ENCODE measurements around the gene TGFB1.

Gene TGFB1

DNA sequence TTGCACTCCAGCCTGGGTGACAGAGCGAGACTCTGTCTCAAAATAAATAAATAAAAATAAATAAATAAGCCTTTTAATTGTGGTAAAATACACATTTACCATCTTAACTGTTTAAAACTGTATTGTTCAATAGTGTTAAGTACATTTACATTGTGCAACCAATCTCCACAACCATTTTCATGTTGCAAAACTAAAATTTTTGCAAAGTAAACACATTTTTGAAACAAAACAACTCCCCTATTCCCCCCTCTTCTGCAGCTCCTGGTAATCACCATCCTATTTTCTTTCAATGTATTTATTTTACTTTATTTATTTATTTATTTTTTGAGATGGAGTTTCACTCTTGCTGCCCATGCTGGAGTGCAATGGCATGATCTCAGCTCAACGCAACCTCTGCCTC, 16.0 kb upstream of the TGFB1 start:
- TF ChIP-seq, protein P1, sequence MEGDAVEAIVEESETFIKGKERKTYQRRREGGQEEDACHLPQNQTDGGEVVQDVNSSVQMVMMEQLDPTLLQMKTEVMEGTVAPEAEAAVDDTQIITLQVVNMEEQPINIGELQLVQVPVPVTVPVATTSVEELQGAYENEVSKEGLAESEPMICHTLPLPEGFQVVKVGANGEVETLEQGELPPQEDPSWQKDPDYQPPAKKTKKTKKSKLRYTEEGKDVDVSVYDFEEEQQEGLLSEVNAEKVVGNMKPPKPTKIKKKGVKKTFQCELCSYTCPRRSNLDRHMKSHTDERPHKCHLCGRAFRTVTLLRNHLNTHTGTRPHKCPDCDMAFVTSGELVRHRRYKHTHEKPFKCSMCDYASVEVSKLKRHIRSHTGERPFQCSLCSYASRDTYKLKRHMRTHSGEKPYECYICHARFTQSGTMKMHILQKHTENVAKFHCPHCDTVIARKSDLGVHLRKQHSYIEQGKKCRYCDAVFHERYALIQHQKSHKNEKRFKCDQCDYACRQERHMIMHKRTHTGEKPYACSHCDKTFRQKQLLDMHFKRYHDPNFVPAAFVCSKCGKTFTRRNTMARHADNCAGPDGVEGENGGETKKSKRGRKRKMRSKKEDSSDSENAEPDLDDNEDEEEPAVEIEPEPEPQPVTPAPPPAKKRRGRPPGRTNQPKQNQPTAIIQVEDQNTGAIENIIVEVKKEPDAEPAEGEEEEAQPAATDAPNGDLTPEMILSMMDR (IDR thresholded peaks at IDR 0.05; ENCODE audit: insufficient read depth, low read depth, low read length, missing control alignments) = no peak
- no peak overlapping the region for H3K4me3 ChIP-seq (ENCODE audit: low read length)
- DNase-seq (ENCODE audit: low read depth) = no peak

DNA sequence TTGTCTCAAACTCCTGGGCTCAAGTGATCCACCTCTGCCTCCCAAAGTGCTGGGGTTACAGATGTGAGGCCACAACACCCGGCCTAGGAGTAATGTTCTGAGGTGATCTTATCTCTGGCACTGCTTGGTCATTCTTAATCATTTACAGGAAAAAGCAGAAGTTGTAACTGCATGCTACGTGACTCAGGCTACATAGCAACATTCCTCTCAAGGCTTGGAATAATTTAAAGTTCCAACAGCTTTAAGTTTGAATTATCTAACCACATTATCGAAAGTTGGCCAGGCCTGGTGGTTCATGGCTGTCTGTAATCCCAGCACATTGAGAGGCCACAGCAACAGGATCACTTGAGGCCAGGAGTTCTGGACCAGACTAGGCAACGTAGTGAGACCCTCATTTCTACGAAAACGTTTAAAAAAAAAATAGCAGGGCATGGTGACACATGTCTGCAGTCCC, 14.2 kb upstream of the TGFB1 start:
- TF ChIP-seq, protein P1 (IDR thresholded peaks at IDR 0.05; ENCODE audit: insufficient read depth, low read depth, low read length, missing control alignments) = no peak
- DNase-seq (ENCODE audit: low read depth) = peak; percentile 90
- no peak overlapping the region for H3K4me3 ChIP-seq (ENCODE audit: low read length)

DNA sequence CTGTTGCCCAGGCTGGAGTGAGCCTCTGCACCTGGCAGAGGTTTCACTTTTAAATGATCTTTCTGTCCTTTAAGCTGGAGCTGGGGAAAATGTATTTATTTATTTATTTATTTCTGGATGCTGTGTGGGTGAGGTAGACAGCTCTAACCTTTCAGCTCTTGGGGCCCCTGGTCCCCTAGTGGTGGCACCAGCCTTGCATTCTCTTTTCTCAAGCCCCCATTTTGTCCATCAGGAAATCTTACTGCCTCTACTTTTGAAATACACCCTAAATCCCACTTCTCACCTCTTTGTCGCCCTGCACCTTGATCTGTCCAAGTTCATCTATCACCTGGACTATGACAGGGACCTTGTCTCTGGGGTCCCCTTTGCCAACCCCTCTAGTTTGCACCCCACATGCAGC, 12.4 kb upstream of the TGFB1 start:
- no peak for DNase-seq (ENCODE audit: low read depth)
- no peak overlapping the region for H3K4me3 ChIP-seq (ENCODE audit: low read length)
- TF ChIP-seq, protein P1 (IDR thresholded peaks at IDR 0.05; ENCODE audit: insufficient read depth, low read depth, low read length, missing control alignments) = peak; percentile 12

DNA sequence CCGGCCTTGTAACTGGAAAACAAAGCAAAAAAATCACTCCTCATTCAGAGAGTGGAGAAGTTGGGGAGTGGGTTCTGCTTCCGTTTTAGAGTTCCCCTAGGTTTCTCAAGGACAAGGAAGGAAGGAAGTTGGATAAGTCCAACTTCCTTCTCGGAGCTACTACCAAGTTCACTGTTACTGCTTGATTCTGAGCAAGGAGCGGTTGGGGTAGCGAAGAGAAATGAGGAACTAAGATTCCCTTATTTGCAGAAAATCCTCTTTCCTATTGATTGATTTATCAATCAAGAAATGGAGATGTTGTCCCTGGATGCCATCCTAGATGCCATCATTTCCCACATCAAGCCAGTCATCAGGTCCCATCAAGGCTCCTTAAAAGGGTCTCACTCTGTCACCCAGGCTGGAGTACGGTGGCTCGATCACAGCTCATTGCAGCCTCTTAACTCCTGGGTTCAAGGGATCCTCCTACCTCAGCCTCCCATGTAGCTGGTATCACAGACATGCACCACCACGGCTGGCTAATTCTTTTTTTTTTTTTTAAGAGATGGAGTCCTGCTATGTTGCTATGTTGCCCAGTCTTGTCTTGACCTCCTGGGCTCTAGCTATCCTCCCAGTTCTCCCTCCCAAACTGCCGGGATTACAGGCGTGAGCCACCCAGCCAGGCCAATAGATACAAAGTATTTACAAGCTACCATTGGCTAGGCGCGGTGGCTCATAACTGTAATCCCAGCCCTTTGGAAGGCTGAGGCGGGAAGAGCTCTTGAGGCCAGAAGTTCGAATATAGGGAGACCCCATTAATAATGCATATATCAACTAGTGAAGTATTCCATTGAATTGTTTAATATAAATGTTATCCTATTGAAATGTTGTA, 11.0 kb upstream of the TGFB1 start:
- peak overlapping the region; percentile 63 for H3K4me3 ChIP-seq (ENCODE audit: low read length)
- no peak for DNase-seq (ENCODE audit: low read depth)
- TF ChIP-seq, protein P1 (IDR thresholded peaks at IDR 0.05; ENCODE audit: insufficient read depth, low read depth, low read length, missing control alignments) = no peak

DNA sequence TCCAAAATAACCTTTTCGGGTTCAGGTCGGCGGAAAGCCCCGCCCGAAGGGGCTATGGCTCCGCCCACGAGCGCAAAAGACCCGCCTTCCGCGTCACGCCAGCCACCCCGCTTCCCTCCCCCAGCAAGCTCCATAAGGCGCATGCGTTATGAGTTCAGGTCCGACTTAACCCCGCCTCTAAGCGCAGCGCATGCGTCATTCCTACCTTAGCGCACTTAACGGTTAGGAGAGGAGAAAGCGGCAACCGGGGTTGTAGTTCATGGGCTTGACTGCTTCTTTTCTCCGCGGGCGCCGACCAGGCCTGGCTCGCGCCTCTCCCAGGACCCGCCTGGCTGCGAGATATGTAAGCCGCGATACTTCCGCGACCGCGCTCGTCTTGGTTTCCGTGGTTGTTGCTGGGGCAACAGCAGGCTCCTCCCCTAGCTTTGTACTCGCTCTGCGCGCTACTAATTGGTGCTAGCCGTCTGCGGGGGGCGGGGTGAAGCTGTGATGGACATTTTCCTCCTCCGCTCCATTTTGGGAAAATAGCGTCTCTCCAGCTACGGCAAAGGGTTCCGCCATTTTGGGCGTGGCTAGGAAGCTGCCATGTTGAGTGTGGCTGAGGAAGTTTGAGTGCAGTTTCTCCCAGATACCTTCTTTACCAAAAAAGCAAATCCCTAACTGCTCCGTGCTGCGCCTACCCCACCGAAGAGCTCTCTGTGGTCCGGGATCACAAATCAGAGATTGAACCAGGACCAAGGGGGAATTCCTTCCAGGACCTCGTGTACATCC, 10.2 kb upstream of the TGFB1 start, which contains the start of gene B9D2:
Gene B9D2, minus strand, starts transcription at position 397 of the 771 bp plus-strand sequence. CDS start 630 bp downstream, outside the sequence.
- DNase-seq (ENCODE audit: low read depth) = peak; percentile 98
- TF ChIP-seq, protein P1 (IDR thresholded peaks at IDR 0.05; ENCODE audit: insufficient read depth, low read depth, low read length, missing control alignments) = no peak
- peak within 1 kb of the TSS; percentile 63 for H3K4me3 ChIP-seq (ENCODE audit: low read length)

DNA sequence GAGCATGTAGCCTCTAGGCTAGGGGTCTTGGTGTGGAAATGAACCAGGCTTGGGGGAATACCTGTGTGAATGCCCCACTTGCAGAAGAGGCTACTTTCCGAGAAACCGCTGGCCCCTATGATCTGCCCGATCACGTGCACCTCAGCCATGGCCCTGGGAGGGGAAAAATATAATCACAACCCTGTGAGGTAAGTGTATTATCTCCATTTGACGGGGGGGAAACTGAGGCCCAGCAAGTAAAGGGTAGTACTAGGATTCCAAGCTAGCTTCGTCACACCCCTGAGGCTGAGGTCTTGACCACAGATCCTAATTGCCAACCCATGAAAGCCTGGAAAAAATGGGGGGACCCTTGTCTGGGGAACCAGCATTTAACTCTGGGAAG, 9.6 kb upstream of the TGFB1 start:
- no peak for DNase-seq (ENCODE audit: low read depth)
- TF ChIP-seq, protein P1 (IDR thresholded peaks at IDR 0.05; ENCODE audit: insufficient read depth, low read depth, low read length, missing control alignments) = no peak
- peak overlapping the region; percentile 63 for H3K4me3 ChIP-seq (ENCODE audit: low read length)

Data from epithelial cell of esophagus (primary cell).